Mononuclear cell (primary cell): Measurements from ENCODE around the gene OR2AG2. TPM values are rescaled to one million over a fixed set of nuclear protein-coding genes. Genes with fewer than 3 reads are reported as not detected.
"Not testable (repeated sequence)": the region's sequence is repeated elsewhere in the genome, so short reads cannot be mapped to it uniquely, and the experiment has no call there.

Experiments used
- H3K27me3 ChIP-seq: 2 replicates; pipeline ENCODE4 v1.6.0; 2011; ENCODE audit warnings: low read length, control low read depth; ENCODE audit not compliant: insufficient read depth
- H3K4me1 ChIP-seq: 2 replicates; pipeline ENCODE4 v1.5.1; 2011; ENCODE audit warnings: mild to moderate bottlenecking, low read length, control low read depth; ENCODE audit not compliant: insufficient read depth
- H3K4me3 ChIP-seq: 2 replicates; pipeline ENCODE4 v1.5.1; 2011; ENCODE audit warnings: mild to moderate bottlenecking, low read length, moderate library complexity
- H3K9me3 ChIP-seq: 2 replicates; pipeline ENCODE4 v1.5.1; 2011; ENCODE audit warnings: low read depth, mild to moderate bottlenecking, control low read depth, low read length
- total RNA-seq: library from RNA; depleted of rRNA; stranded (reverse); fragments of >200 nt; gene quantifications from one replicate; pipeline ENCODE4 v1.2.3, GENCODE V29; 2012

Gene OR2AG2, protein sequence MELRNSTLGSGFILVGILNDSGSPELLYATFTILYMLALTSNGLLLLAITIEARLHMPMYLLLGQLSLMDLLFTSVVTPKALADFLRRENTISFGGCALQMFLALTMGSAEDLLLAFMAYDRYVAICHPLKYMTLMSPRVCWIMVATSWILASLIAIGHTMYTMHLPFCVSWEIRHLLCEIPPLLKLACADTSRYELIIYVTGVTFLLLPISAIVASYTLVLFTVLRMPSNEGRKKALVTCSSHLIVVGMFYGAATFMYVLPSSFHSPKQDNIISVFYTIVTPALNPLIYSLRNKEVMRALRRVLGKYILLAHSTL
- total RNA-seq, result 0.10 TPM

- Histone ChIP-seq H3K9me3 (no peaks in the 10 kb centered on the region), H3K27me3 (peaks cover 3% of the 10 kb centered on the region), H3K4me1 (peaks cover 11% of the 10 kb centered on the region), H3K4me3 (no peak within 1 kb of the TSS)
These were observed at the start of gene OR2AG2 for GRCh38 chr11:6771926-6772893. TSS of gene OR2AG2 (minus strand) at chr11:6771976. CDS start at chr11:6768957, 3,019 bp downstream.

GRCh38 chr11:6818967-6819366, 47.2 kb upstream of the OR2AG2 start:
- H3K4me3 ChIP-seq, result no peak overlapping the region
- H3K27me3 ChIP-seq, result no peaks in the 10 kb centered on the region
- no peaks in the 10 kb centered on the region for H3K4me1 ChIP-seq
- no peaks in the 10 kb centered on the region for H3K9me3 ChIP-seq

GRCh38 chr11:6817694-6818093, 45.9 kb upstream of the OR2AG2 start:
- Histone ChIP-seq H3K27me3 (peaks cover 3% of the 10 kb centered on the region), H3K9me3 (no peaks in the 10 kb centered on the region), H3K4me1 (no peaks in the 10 kb centered on the region), H3K4me3 (no peak overlapping the region)

DNA sequence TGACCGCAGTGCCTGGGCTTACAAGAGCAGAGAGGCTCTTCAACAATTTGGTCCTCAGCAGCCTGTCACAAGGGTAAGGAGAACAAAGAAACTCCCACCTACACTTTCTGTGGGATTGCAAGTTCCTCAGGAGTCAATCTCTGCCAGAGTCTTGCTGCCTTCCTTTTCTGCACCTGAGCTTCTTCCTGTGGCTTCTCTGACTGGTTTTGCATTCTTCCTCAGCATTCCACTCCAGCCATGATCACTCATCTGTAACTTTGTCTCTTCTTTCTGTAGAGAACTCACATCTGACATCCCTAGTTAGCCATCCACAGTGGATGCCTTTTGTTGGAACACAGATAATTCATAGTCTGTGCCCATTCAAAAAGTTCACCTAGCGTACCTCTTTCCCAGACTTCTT, 41.9 kb upstream of the OR2AG2 start:
- Histone ChIP-seq H3K4me3 (no peak overlapping the region), H3K9me3 (no peaks in the 10 kb centered on the region), H3K4me1 (no peaks in the 10 kb centered on the region), H3K27me3 (peaks cover 11% of the 10 kb centered on the region)

GRCh38 chr11:6812390-6813005, 40.7 kb upstream of the OR2AG2 start:
- H3K4me1 ChIP-seq, result no peaks in the 10 kb centered on the region
- no peak overlapping the region for H3K4me3 ChIP-seq
- H3K27me3 ChIP-seq, result peaks cover 14% of the 10 kb centered on the region
- H3K9me3 ChIP-seq, result no peaks in the 10 kb centered on the region

DNA sequence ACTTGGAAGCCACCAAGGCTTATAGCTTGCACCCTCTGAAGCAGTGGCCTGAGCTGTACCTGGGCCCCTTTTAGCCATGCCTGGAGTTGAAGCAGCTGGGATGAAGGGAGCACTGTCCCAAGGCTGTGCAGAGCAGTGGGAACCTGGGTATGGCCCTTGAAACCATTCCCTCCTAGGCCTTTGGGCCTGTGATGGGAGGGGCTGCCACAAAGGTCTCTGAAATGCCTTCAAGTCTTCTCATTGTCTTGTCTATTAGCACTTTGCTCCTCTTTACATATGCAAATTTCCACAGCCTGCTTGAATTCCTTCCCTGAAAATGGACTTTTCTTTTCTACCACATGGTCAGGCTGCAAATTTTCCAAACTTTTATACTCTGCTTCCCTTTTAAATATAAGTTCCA, 29.3 kb upstream of the OR2AG2 start:
- not testable (repeated sequence) for H3K4me1 ChIP-seq, H3K27me3 ChIP-seq, H3K9me3 ChIP-seq

GRCh38 chr11:6799402-6799801, 27.6 kb upstream of the OR2AG2 start, which contains the start of gene OR6A2:
TSS of gene OR6A2 (minus strand) at chr11:6799689. CDS start at chr11:6795708, 3,981 bp downstream.
- no peaks in the 10 kb centered on the region for H3K27me3 ChIP-seq
- H3K4me3 ChIP-seq, result no peak within 1 kb of the TSS
- no peaks in the 10 kb centered on the region for H3K9me3 ChIP-seq
- H3K4me1 ChIP-seq, result no peaks in the 10 kb centered on the region

More for the DNA sequence above, 29.3 kb upstream of the OR2AG2 start:
- not testable (repeated sequence) for H3K4me3 ChIP-seq

DNA sequence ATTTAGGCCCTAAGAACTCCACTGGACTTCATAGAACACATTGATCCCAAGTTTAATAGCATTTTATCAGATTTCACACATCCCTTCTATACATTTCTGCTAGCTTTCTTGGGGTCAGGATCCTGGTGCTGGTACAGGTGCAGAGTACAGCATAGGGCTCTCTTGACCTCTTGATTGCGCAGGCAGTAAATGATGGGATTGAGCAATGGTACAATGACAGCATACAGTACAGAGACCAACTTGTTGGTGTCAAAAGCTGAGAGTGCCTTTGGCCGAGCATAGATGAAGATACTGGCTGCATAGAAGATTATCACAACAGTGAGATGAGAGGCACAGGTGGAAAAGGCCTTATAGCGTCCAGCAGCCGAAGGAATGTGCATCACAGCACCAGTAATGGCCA, 22.9 kb upstream of the OR2AG2 start:
- H3K9me3 ChIP-seq, result no peaks in the 10 kb centered on the region
- no peak overlapping the region for H3K4me3 ChIP-seq
- H3K4me1 ChIP-seq, result no peaks in the 10 kb centered on the region
- no peaks in the 10 kb centered on the region for H3K27me3 ChIP-seq

GRCh38 chr11:6790546-6790945, 18.8 kb upstream of the OR2AG2 start:
- Histone ChIP-seq H3K4me1 (no peaks in the 10 kb centered on the region), H3K4me3 (no peak overlapping the region), H3K27me3 (no peaks in the 10 kb centered on the region), H3K9me3 (no peaks in the 10 kb centered on the region)

- Histone ChIP-seq H3K27me3 (peaks cover 2% of the 10 kb centered on the region), H3K4me3 (no peak within 1 kb of the TSS), H3K9me3 (no peaks in the 10 kb centered on the region), H3K4me1 (no peaks in the 10 kb centered on the region)
These were observed 10.9 kb upstream of the OR2AG2 start, which contains the start of gene OR2AG1 for GRCh38 chr11:6782720-6783119. TSS of gene OR2AG1 (plus strand) at chr11:6783020. CDS start at chr11:6785038, 2,018 bp downstream.

GRCh38 chr11:6780829-6781228, 9.1 kb upstream of the OR2AG2 start:
- Histone ChIP-seq H3K27me3 (peaks cover 5% of the 10 kb centered on the region), H3K4me1 (no peaks in the 10 kb centered on the region), H3K9me3 (no peaks in the 10 kb centered on the region), H3K4me3 (no peak overlapping the region)

- H3K9me3 ChIP-seq, result no peaks in the 10 kb centered on the region
These were observed 6.7 kb upstream of the OR2AG2 start for GRCh38 chr11:6778518-6778917.

GRCh38 chr11:6757373-6757967, 14.3 kb downstream of the OR2AG2 start:
- Histone ChIP-seq H3K27me3 (no peaks in the 10 kb centered on the region), H3K4me1 (no peaks in the 10 kb centered on the region), H3K9me3 (no peaks in the 10 kb centered on the region), H3K4me3 (no peak overlapping the region)

More at GRCh38 chr11:6778518-6778917, 6.7 kb upstream of the OR2AG2 start:
- Histone ChIP-seq H3K27me3 (peaks cover 5% of the 10 kb centered on the region), H3K4me1 (no peaks in the 10 kb centered on the region), H3K4me3 (no peak overlapping the region)

- H3K9me3 ChIP-seq, result no peaks in the 10 kb centered on the region
- no peaks in the 10 kb centered on the region for H3K4me1 ChIP-seq
- H3K4me3 ChIP-seq, result no peak overlapping the region
- no peaks in the 10 kb centered on the region for H3K27me3 ChIP-seq
These were observed 15.8 kb downstream of the OR2AG2 start for GRCh38 chr11:6755953-6756347.
